DMS53 (cell line): ENCODE measurements around the gene ZNF784.

Experiments
- DNase-seq: peaks from one replicate; lab custom pipeline; 2025; lab: John Stamatoyannopoulos, UW

ZNF784 gene

DNA sequence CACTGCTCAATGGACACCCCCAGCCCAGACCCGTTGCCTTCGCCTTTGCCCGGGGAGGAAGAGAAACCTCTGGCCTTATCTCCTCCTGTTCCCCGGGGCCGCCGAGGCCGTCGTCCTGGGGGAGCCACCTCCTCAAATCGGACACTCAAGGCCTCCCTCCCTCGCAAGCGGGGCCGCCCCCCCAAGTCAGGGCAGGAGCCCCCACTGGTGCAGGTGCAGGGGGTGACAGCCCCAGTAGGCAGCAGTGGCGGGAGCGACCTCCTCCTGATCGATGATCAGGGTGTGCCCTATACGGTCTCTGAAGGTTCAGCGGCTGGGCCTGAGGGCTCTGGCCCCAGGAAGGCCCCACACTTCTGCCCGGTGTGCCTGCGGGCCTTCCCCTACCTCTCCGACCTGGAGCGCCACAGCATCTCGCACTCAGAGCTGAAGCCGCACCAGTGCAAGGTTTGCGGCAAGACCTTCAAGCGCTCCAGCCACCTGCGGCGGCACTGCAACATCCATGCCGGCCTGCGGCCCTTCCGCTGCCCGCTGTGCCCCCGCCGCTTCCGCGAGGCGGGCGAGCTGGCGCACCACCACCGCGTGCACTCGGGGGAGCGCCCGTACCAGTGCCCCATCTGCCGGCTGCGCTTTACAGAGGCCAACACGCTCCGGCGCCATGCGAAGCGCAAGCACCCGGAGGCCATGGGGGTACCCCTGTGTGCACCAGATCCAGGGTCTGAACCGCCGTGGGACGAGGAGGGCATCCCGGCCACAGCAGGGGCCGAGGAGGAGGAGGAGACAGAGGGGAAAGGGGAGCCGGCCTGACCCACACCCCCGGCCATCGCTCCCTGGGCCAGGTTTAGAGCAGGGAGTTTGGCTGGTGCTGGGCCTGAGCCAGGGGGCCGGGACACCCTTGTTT, 22.0 kb downstream of the ZNF784 start:
- DNase-seq = no peak

DNA sequence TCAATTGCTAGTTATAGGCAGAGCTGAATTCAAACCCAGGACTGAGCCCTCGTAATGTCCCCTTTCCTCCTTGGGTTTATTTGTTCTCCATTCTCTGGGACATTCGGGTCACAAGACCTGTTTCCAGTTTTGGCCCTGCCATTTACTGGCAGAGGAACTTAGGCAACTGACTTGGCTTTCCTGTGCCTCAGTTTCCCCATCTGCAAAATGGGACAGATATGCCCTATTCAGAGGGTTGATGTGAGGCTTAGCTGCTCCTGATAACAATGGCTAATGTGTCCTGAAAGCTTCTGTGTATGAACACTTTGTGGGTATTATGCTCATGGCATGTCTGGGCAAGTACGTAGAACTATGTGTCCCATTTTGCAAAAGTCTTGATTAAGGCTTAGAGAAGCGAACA, 23.3 kb downstream of the ZNF784 start:
- DNase-seq = peak; percentile 47

DNA sequence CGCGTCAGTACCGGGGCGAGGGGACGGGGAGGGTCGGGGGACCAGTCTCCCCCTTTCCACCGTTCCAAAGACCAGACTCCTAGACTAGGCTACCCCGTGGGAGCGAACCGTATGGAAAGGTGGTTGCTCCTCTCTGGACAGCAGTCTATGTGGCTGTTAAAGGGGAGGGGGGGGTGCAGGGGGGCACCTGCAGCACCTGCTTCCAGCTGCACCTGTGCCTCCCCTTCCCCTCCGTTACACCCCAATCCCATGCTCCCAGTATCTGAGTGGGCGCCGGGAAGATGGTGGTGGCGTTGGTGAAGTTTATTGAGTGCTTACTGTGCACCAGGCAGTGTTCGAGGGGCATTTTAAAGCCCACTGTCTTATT, 23.7 kb downstream of the ZNF784 start:
- DNase-seq = no peak

DNA sequence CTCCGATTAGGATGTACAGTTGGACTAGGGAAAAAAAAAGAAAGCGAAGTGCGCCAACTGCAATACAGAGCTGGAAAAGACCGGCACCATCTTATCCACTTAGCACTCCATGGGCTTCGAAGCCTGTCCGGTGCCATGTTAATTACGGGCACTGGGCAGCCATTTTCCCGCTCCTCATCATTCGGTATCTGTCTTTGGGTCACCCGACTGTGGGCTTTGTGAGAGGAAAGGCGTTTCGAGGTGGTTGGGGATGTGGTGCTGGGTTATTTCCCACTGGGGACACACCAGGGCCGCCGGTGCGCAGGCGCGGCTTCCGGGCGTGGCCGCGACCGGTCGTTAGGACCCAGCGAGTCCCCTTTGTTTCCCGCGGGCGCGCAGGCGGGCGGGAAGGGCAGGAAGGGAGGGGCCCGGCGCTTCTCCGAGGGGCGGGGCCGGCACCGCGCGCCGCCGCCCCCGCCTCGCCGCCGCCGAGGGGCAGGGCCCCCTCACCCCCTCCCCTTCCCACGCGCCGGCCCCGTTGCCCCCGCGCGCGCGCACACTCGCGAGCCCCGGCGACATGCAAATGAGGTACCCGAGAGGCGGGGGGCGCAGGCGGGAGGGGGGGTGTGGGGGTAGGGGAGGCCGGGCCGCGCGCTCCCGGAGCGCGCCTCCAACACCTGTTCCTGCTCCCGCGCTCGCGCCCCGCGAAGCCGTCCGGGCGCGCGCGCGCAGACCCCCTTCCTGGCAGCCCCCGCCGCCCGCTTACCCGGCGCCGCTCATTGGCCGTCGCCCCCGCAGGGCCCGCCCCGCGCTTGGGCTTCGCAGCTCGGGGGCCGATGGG, 24.3 kb downstream of the ZNF784 start, which contains the start of gene ZNF524:
TSS of gene ZNF524 (plus strand) at position 447 of the 820 bp plus-strand sequence. CDS start 1,825 bp downstream, outside the sequence.
- peak; percentile 94 for DNase-seq

DNA sequence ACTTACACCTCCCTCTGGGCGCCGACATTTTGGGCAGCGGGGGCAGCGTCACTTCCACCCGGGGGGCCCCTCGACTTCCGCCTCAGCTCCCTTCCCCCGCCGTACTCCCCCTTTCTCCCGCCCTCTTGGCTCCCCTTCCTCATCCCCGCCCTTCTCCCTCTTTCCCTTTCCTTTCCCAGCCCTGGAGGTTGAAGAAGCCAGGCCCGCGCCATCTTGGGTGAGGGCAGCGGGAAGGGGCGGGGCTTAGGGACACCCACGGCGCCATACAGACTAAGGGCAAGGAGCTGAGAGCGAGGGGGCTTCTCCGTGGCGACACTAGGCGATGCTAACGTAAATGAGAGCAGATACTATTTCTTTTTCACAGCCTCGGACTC, 24.9 kb downstream of the ZNF784 start, which contains the start of gene FIZ1:
TSS of gene FIZ1 (minus strand) at position 50 of the 374 bp plus-strand sequence. CDS start 1,652 bp downstream, outside the sequence.
- peak; percentile 99 for DNase-seq

DNA sequence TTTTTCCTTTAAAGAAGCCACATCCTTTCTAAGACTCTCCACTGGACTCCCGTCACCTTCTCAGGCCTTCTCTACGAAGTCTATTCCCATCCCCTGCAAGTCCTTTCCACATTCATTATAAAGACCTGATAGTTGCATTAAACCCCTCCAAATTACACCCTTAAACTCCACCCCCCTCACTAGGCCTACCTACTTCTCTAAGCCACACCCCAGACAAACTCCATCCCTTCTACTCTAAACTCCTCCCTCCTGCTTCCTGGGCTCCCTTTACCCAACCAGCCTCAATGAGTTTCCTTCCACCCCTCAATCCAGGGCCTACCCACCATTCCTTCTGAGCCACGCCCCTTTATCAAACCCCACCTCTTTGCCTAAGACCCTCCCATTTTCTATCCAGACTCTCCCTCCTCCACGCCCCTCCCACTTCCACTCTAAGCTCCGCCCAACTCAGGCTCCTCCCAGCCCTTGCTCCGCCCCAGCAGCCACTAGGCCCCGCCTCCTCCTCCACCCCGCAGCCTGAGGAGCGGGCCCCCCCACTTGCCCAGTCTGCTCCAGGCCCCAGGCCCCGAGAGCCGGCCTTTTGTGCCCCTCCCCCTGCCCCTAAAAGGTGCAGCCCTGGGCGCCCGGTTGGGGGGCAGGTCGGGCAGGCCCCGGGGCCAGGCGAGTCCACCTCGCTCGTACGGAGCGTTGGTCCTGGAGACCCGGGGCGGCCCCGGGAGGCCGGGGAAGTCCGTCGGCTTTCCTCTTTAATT, 25.5 kb downstream of the ZNF784 start:
- DNase-seq = peak; percentile 94

DNA sequence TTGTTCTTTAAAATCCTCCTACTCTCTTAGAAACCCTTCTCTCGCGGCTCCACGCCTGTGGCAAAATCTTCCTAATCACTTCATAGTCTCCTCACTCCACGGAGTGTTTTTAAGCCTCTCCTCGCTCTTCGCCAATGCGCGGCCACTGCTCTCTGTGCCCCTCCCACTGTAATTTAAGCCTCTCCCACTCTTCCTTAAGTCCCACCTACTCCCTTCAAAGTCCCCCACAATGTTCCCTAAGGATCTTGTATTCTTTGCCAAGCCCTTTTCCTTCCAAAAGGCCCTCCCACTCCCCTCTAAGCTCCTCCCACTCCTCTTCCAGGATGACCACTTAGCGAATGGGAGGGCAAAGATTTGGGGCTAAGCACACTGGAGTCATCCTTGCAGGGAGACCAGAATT, 26.3 kb downstream of the ZNF784 start:
- DNase-seq = no peak

DNA sequence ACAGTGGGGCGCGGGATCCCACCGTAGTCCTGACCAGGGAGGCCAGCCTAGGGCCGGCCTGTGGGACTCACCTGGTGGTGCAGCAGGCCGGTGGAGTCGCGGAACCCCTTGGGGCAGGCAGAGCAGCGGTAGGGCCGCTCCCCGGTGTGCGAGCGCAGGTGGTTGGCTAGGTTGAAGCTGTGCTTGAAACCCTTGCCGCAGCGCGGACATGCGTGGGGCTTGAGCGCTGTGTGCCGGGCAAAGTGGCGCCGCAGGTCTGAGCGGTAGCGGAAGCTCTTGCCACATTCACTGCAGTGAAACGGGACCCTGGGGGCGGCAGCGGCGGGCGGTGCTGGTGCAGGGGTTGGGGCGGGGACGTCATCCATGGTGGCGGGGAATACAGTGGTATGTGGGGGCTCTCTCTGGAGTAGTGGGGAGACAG, 26.9 kb downstream of the ZNF784 start:
- DNase-seq = no peak

DNA sequence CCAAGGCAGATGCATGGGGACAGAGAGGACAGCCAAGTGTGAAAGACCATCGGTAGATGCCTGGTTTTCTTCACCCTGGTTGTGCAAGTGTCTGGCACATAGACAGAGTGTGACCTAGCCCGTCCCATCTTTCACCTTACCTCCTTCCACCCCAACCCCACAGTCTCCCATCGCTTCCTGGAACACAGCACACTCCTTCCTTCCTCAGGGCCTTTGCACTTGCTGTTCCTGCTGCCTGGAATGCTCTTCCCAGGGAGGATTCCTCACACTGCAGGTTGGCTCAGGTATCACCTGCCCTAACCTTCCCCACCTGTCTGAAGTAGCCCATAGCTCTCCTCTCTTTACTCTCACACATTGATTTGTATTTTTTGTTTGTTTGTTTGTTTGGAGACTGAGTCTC, 28.1 kb downstream of the ZNF784 start:
- DNase-seq = no peak

DNA sequence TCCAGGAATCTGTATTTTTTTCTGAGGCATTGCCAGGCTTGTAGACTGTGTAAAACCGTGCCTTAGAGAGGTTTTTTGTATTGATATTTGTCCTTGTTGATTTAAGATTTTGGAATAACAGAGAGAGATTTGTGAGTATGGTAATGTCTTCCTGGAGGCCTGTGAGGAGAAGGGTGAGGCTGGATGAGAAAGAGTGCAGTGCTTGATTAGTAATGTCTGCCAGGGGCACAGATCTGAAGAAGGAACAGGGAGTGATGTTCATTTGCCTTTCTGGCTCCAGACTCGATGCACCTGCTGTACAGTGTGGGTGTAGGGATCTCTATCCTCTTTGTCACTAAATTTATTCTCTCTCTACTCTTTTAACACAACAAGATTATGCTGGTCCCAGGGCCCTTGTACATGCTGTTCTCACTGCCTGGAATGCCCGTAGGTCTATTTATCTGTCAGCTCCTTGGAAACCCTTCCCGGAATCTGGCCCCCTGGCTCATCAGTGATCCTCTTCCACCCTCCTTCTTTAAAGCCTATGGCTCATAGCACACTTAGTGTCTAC, 29.3 kb downstream of the ZNF784 start:
- peak; percentile 29 for DNase-seq

DNA sequence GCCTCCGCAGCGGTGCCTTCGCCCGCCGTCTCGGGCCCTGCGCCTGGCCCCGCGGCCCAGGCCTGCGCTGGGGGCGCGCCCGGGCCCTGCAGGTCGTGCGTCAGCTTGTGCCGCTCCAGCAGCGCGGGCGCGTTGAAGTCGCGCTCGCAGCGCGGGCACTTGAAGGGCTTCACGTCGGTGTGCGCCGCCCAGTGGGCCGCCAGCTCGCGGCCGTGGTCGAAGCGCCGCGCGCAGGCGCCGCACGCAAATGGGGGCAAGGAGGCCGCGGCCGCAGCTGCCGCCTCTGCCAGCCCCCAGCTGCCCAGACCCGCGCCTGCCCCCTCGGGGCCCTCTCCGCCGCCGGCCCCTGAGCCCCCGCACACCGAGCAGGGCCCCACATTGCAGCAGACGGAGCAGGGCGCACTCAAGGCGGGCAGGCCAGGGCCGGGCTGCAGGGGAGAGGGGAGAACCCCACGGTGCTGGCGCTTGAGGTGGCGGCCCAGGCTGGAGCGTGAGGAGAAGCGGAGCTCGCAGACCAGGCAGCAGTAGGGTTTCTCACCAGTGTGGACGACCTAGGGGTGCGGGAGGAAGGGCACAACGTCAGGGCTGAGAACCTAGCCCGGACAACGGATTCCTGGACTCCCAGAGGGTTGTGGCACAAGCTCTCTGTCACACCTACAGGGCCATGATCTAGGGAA, 31.1 kb downstream of the ZNF784 start:
- no peak for DNase-seq

DNA sequence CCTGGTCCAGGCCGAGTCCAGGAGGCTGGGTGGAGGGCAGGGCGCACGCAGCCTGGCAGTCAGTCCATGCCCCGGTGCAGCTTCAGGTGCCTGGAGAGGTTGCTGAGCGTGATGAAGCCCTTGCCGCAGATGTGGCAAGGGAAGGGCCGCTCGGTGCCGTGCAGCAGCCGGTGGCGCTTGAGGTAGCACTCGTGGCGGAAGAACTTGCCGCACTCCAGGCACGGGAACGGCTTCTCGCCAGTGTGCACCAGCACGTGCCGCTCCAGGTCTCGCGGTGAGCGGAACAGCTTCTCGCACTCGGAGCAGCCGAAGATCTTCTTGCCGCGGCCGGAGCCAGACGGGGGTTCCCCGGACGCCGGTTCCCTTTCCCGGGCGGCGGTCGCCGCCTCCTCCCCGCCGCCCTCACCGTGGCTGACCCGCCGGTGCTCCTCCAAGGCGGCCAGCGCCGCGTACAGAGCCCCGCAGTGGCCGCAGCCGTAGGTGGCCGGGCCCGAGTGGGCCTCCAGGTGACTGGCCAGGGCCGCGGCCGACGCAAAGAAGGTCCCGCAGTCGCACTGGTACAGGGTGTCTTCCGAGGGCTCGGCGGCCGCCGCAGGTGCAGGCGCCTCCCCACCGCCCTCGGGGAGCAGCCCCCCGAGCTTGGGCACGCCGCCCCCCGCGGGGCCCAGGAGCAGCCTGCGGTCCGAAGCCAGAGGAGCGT, 31.8 kb downstream of the ZNF784 start:
- no peak for DNase-seq

DNA sequence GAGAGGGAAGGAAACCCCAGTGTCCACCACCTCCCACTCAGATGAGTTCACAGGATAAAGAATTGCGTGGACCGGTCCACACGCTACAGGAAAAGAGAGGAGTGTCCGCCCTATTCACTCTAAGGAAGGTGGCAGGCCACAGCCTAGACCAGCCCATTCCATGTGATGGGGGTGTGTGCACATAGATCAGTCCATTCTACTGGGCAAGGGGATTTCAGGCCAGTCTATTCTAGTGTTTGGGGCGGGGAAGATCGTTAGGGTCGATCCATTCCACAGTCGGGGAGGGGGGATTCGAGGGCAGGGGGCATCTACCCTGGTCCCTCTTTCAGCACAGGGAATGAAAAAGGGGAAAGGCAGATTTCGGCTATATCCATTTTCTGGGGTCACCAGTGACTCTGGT, 32.8 kb downstream of the ZNF784 start:
- peak; percentile 48 for DNase-seq

DNA sequence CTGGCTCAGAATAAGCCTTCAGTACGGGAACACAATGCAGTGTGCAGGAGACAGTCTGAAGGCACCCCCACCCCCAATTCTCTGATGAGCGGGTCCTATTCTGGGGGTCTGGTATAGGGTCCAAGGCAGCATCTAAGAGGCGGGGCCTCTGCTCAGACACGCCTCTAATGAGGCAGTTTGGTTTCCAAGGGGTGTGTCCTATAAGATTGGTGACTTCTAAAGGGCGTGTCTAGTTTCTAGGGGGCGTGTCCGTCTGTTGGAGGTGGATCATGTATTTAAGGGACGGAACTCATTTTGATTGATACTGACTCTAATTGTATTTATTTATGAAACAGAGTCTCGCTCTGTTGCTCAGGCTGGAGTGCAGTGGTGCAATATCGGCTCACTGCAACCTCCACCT, 33.7 kb downstream of the ZNF784 start:
- DNase-seq = peak; percentile 56

DNA sequence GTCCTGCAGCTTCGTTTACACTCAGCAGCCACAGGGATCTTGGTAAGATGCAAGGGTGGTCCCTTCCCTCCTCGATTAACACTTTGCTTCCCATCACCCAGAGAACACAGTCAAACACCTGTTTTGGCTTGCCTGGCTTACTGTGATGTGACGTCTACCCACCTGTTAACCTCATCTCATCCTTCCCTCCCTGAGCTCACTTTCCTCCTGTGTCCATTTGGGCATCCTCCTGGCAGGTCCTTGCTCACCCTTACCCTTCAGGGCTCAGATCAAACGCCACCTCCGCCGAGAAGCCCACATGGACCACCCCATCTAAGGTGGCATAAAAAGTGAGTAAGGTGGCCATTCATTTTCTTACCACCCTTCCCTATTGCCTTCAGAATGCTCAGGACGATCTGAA, 34.3 kb downstream of the ZNF784 start:
- no peak for DNase-seq

DNA sequence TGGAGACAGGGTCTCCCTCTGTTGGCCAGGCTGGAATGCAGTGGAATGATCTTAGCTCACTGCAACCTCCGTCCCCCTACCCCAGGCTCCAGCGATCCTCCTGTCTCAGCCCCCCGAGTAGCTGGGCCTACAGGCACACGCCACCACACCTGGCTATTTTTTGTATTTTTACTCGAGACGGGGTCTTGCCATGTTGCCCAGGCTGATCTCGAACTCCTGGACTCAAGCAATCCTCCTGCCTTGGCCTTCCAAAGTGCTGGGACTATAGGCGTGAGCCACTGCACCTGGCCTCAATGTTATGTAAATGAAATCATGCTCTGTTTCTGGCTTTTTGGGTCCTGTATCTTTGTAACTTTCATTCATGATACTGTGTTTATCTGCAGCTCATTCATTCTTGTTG, 35.6 kb downstream of the ZNF784 start:
- DNase-seq = no peak

DNA sequence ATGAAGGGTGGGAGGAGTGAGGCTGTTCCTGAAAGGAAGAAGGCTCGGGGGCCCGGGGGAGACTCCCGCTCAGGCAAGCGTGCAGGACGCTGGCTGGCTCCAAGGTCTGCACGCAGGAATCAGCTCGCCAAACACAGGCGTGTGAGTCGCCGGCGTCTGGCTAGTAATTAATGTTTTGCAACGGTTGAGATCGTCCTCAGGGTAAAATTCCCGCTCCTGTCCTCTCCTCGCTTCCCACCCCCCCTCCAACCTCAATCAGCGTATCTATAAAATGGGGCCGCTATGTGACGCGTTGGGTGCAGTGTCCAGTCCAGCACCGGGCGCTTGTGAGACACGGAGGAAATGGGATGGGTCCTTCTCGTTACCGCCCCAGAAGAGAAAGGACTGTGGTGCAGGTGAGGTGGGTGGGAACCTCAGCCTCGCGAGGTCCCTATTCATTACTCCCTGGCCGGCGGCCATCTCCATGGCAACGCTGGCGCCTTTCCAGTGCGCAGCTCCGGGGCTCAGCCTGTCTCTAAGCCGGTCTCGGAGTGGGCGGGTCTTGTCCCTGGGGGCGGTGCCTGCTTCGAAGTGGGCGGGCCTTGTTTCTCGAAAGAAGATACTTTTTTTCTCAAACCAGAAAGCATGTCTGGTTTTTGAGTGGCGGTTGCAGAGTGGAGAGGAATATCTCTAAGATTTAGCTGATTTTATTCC, 37.2 kb downstream of the ZNF784 start:
- peak; percentile 99 for DNase-seq

DNA sequence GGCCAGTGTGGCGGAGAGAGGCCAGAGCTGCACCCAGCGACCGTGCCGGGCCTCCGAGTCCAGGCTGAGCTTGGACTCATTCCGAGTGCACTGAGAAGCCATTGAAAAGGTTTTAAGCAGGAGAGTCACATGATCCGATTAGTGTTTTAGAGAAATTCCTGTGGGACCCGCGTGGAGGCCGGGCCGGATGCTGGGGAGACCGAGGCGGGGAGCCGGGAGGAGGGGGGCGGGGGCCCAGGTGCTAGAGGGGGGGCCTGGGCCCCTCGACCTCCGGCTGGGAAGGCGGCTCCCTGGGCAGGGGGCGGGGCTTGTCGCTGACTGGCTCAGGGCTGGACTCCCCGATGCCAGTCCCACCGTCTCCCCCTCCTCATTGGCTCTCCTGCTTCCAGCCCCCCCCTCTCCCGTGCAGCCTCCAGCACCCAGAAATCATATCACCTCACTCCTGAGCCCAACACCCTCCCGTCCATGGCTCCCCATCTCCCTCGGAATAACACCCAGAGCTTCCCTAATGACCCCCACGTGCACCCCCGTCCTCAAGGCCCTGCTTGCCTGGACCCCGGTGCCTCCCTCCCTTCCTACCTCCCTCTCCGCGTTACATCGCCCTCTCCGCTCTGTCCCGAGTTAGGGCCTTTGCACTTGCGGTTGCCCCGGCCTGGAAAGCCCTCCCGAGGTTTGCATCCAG, 38.6 kb downstream of the ZNF784 start:
- peak; percentile 77 for DNase-seq

DNA sequence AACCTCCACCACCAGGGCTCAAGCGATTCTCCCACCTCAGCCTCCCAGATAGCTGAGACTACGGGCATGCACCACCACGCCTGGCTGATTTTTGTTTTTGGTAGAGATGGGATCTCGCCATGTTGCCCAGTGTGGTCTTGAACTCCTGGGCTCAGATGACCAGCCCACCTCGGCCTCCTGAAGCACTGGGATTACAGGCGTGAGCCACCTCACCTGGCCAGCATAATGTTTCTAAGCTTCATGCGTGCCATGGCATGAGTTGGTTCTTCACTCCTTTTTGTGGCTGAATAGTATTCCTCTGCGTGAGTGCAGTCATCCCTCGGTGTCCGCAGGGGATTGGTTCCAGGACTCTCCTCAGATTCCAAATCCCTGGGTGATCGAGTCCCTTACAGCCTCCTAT, 39.5 kb downstream of the ZNF784 start:
- DNase-seq = no peak
